ENCODE results near the gene TMC4.

- TF ChIP-seq CTCF (IDR thresholded peaks at IDR 0.05; ENCODE audit: low read depth, low read length): no peak
- TF ChIP-seq EZH2phosphoT487 (IDR thresholded peaks at IDR 0.05; ENCODE audit: low read depth): no peak
Observed at GRCh38 chr19:54186351-54186750, 13.4 kb upstream of the TMC4 start.

Measured in OCI-LY3 (cell line).